NT2/D1 (cell line): ENCODE results near the gene CDKN2B.

Source experiments
- YY1 ChIP-seq: IDR thresholded peaks from 2 replicates; pipeline ENCODE4 v1.6.1; 2011; ENCODE audit not compliant: insufficient read length, insufficient read depth
- ZNF274 ChIP-seq: IDR thresholded peaks from 2 replicates; pipeline ENCODE4 v1.6.1; 2011; ENCODE audit warnings: mild to moderate bottlenecking, low read depth, low read length

DNA sequence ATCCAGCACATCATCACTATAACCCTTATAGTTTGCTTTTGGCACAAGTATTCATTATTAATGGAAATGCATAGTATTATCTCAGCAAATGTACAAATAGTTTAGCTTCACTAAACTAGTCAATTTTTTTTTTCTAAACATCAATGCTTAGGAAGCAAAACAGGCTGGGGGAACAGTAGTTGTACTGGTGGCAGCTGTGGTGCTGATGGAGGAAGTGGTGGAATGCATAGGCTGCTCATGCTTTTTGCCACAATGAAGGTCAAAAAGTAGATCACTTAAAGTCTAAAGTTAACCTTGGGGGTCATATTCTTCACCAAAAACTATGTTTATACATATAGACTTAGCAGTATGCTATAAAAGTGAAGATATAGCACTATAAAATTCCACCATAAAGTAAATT, 36.3 kb upstream of the CDKN2B start:
- TF ChIP-seq ZNF274: no peak
- TF ChIP-seq YY1: no peak
